GM12892 (cell line): Measurements from ENCODE around the gene ENAH.

ENCODE experiments used
- POLR2A ChIP-seq: IDR thresholded peaks from 2 replicates; pipeline ENCODE4 v1.6.1; 2011; ENCODE audit warnings: low read depth, low read length, control low read depth
- POLR2AphosphoS5 ChIP-seq: IDR thresholded peaks from 2 replicates; pipeline ENCODE4 v1.6.1; 2011; ENCODE audit warnings: low read depth, low read length, control low read depth

GRCh38 chr1:225610539-225610938 is 42.4 kb downstream of the ENAH start:
- TF ChIP-seq POLR2A (no peak), POLR2AphosphoS5 (no peak)
